K562 (cell line): Measurements from ENCODE around the gene DBNDD2. TPM values are rescaled to one million over a fixed set of nuclear protein-coding genes. Genes with fewer than 3 reads are reported as not detected.

ENCODE experiments used
- ATAC-seq: fragments of 200-7000 bp; cut with Tn5 transposase; 3 replicates; pipeline ENCODE4 v1.9.1; 2020; ENCODE audit warnings: moderate library complexity
- BruUV-seq: library from RNA; stranded (reverse); fragments of 400-500 nt; replicated peaks from 2 replicates; lab custom pipeline; 2021; lab: Mats Ljungman, UMichigan
- CTCF ChIA-PET: fragments of 300-600 bp; formaldehyde crosslinking; extraction: SDS; loops from one replicate; lab custom pipeline; 2021; ENCODE audit warnings: low intra/inter-chr PET ratio; lab: Yijun Ruan, JAX
- POLR2A ChIA-PET: fragments of 300-600, 350-650 bp; sonication (Branson Sonifier 250); formaldehyde crosslinking; extraction: SDS; loops from one replicate; lab custom pipeline; 2021; ENCODE audit warnings: antibody characterized with exemption, inconsistent platforms; lab: Yijun Ruan, JAX
- DNase-seq, 4 experiments: peaks; one replicate each; pipeline versions ENCODE4 v3.0.0 to v3.0.0-alpha.2; 2011 to 2018; ENCODE audit warnings: low spot score in 3 of 4, mixed read lengths in 3 of 4; ENCODE audit errors: extremely low read depth in 1 of 4
- FAIRE-seq: peaks from 2 replicates; lab custom pipeline; 2011; peaks lifted over from hg19 to GRCh38; lab: Jason Lieb, UNC
- H2AFZ ChIP-seq: 2 replicates; pipeline ENCODE4 v1.6.0; 2011; ENCODE audit warnings: low read depth, low read length, control low read depth, inconsistent platforms
- H3K27ac ChIP-seq: fragments of 200-600 bp; 3 replicates; pipeline ENCODE4 v1.8.0; 2011; ENCODE audit warnings: low read depth, mild to moderate bottlenecking, control low read depth, inconsistent platforms, low read length, moderate library complexity, mixed read lengths; ENCODE audit errors: extremely low read depth
- H3K27me3 ChIP-seq, 2 experiments: fragments of 300-600 bp in 1 of 2; 2 replicates in 1 of 2; 3 replicates in 1 of 2; pipeline versions ENCODE4 v1.6.0 to v1.8.0; 2011; ENCODE audit warnings: inconsistent platforms in 2 of 2, low read length in 2 of 2, mild to moderate bottlenecking in 1 of 2, mixed read lengths in 1 of 2, moderate library complexity in 1 of 2; ENCODE audit not compliant: control insufficient read depth in 2 of 2, insufficient read depth in 2 of 2
- H3K36me3 ChIP-seq: fragments of 300-600 bp; 3 replicates; pipeline ENCODE4 v1.8.0; 2011; ENCODE audit warnings: mild to moderate bottlenecking, low read length, inconsistent platforms; ENCODE audit not compliant: control insufficient read depth, insufficient read depth
- H3K4me1 ChIP-seq, 2 experiments: fragments of 200-600 bp in 1 of 2; replicated peaks in 1 of 2; 2 replicates in 1 of 2; 3 replicates in 1 of 2; pipeline versions ENCODE4 v1.5.1 to v1.8.0; 2011; ENCODE audit warnings: inconsistent platforms in 2 of 2, low read length in 2 of 2, mild to moderate bottlenecking in 1 of 2, mixed read lengths in 1 of 2, moderate library complexity in 1 of 2; ENCODE audit not compliant: control insufficient read depth in 2 of 2, insufficient read depth in 2 of 2
- H3K4me2 ChIP-seq: 2 replicates; pipeline ENCODE4 v1.6.1; 2011; ENCODE audit warnings: low read length, control low read depth, inconsistent platforms, mixed read lengths; ENCODE audit not compliant: insufficient read depth
- H3K4me3 ChIP-seq: fragments of 200-600 bp; sonication (generic), shearing (Covaris generic); 2 replicates; pipeline ENCODE4 v1.5.1; 2016; ENCODE audit warnings: control low read depth, inconsistent platforms
- H3K79me2 ChIP-seq: fragments of 200-600 bp; 3 replicates; pipeline ENCODE4 v1.8.0; 2011; ENCODE audit warnings: low read length, inconsistent platforms; ENCODE audit not compliant: control insufficient read depth, insufficient read depth
- H3K9ac ChIP-seq, 2 experiments: 2 replicates each; pipeline versions ENCODE4 v1.6.0 to v1.6.1; 2011; ENCODE audit warnings: low read depth in 2 of 2, low read length in 2 of 2, control low read depth in 1 of 2, inconsistent platforms in 1 of 2, mild to moderate bottlenecking in 1 of 2, mixed read lengths in 1 of 2; ENCODE audit not compliant: insufficient read depth in 1 of 2
- H3K9me1 ChIP-seq: one replicate; pipeline ENCODE4 v1.6.0; 2011; ENCODE audit warnings: inconsistent platforms, mild to moderate bottlenecking, low read length, moderate library complexity; ENCODE audit not compliant: control insufficient read depth, insufficient read depth
- H3K9me3 ChIP-seq: replicated peaks from 2 replicates; pipeline ENCODE4 v1.5.1; 2011; ENCODE audit warnings: low read depth, low read length, inconsistent platforms; ENCODE audit not compliant: control insufficient read depth, insufficient read depth
- H4K20me1 ChIP-seq: replicated peaks from 2 replicates; pipeline ENCODE4 v1.6.1; 2011; ENCODE audit warnings: low read length, inconsistent platforms, mixed read lengths; ENCODE audit not compliant: control insufficient read depth, insufficient read depth
- ADNP ChIP-seq: fragments of 200-800 bp; sonication (Bioruptor generic); IDR thresholded peaks from 2 replicates; pipeline ENCODE4 v1.6.1; 2016; ENCODE audit warnings: missing genetic modification characterization, missing compliant biosample characterization
- C11orf30 ChIP-seq: fragments of 450-650 bp; IDR thresholded peaks from 2 replicates; pipeline ENCODE4 v1.6.1; 2016; ENCODE audit warnings: low read depth, mild to moderate bottlenecking
- CREM ChIP-seq: IDR thresholded peaks from 2 replicates; pipeline ENCODE4 v1.6.1; 2014; ENCODE audit warnings: antibody characterized with exemption, low read depth
- ERF ChIP-seq: fragments of 450-650 bp; formaldehyde crosslinking; IDR thresholded peaks from 2 replicates; pipeline ENCODE4 v1.4.0; 2020; ENCODE audit warnings: mild to moderate bottlenecking, mixed read lengths
- HDAC6 ChIP-seq: IDR thresholded peaks from 2 replicates; pipeline ENCODE4 v1.6.1; 2012; ENCODE audit warnings: low read depth, mild to moderate bottlenecking, control low read depth, inconsistent platforms, low read length, moderate library complexity
- MAFG ChIP-seq: fragments of 450-650 bp; conservative IDR thresholded peaks from 2 replicates; pipeline ENCODE4 v1.6.1; 2016; ENCODE audit warnings: missing genetic modification characterization, missing compliant biosample characterization
- NRF1 ChIP-seq, 2 experiments: fragments of 450-650 bp; IDR thresholded peaks in 1 of 2; conservative IDR thresholded peaks in 1 of 2; 2 replicates each; pipeline ENCODE4 v1.6.1; 2014; ENCODE audit warnings: mild to moderate bottlenecking in 2 of 2
- PHB2 ChIP-seq: fragments of 450-650 bp; IDR thresholded peaks from 2 replicates; pipeline ENCODE4 v1.6.1; 2017; ENCODE audit warnings: low read depth
- PPARD ChIP-seq: fragments of 250-450 bp; sonication (Bioruptor Pico); IDR thresholded peaks from 2 replicates; pipeline ENCODE4 v1.8.0; 2022; ENCODE audit warnings: inconsistent platforms, mild to moderate bottlenecking, moderate library complexity
- U2AF2 ChIP-seq: fragments of 200-400 bp; formaldehyde crosslinking; optimal IDR thresholded peaks from 2 replicates; pipeline ENCODE3; 2017; ENCODE audit warnings: low read depth, mild to moderate bottlenecking, low read length
- ZC3H11A ChIP-seq: IDR thresholded peaks from 2 replicates; pipeline ENCODE4 v1.6.1; 2012; ENCODE audit warnings: low read depth, low read length, improper control_type of control experiment
- ZKSCAN1 ChIP-seq: fragments of 150-350 bp; IDR thresholded peaks from 2 replicates; pipeline ENCODE4 v1.6.1; 2016; ENCODE audit warnings: low read depth, low read length
- WGBS: fragments of 100-300 bp; shearing (Covaris generic); methylation state at CpG from one replicate; pipeline ENCODE4 v1.1.6; 2016; ENCODE audit warnings: low coverage, mixed read lengths; ENCODE audit not compliant: insufficient coverage; ENCODE audit errors: missing lambda C conversion rate; 5-methylcytosine and 5-hydroxymethylcytosine counted together
- in situ Hi-C: fragments of 300-500 bp; cut with MboI; formaldehyde crosslinking; loops from 4 replicates; pipeline ENCODE4 v1.15.0; 2018; ENCODE audit warnings: inconsistent platforms, mixed read lengths
- intact Hi-C: fragments of 100-400 bp; cut with micrococcal nuclease; formaldehyde crosslinking; loops from 2 replicates; pipeline ENCODE4 v1.14.2; 2022
- polyA plus RNA-seq, 8 experiments: library from polyadenylated mRNA; depleted of rRNA in 4 of 8; stranded (reverse) in 5 of 8; unstranded in 3 of 8; fragments of >200 nt; fragmentation: Nextera tagmentation in 2 of 8; fragmentation: Illumina TruSeq in 1 of 8; extraction: Ambion mirVana in 2 of 8; extraction: Trizol in 1 of 8; gene quantifications; 2 replicates each; pipeline versions ENCODE4 v1.2.1 to v1.2.3, GENCODE V29; 2011 to 2014; ENCODE audit warnings: inconsistent platforms in 1 of 8, missing spikeins in 1 of 8
- total RNA-seq, 7 experiments: library from RNA; depleted of rRNA in 6 of 7; stranded (reverse); fragments of >200 nt in 6 of 7; fragmentation: Illumina TruSeq in 2 of 7; extraction: Trizol in 2 of 7; gene quantifications; 2 replicates each; pipeline versions ENCODE4 v1.2.1 to v1.2.3, GENCODE V29; 2011 to 2021; ENCODE audit warnings: low replicate concordance in 1 of 7
- TF ChIP-seq, protein P1 (sequence below): sonication (generic); formaldehyde crosslinking; IDR thresholded peaks from 2 replicates; pipeline ENCODE4 v1.8.0; 2023; ENCODE audit warnings: mild to moderate bottlenecking, missing genetic modification reagents
- TF ChIP-seq, protein P2 (sequence below): fragments of 450-650 bp; conservative IDR thresholded peaks from 2 replicates; pipeline ENCODE4 v1.6.1; 2016; ENCODE audit warnings: missing genetic modification characterization, low read depth, mild to moderate bottlenecking, control low read depth, missing compliant biosample characterization
- TF ChIP-seq, protein P3 (sequence below): fragments of 450-650 bp; IDR thresholded peaks from 2 replicates; pipeline ENCODE4 v1.6.1; 2017; ENCODE audit warnings: antibody characterized with exemption
- TF ChIP-seq, protein P4 (sequence below): fragments of 450-650 bp; IDR thresholded peaks from 2 replicates; pipeline ENCODE4 v1.6.1; 2016; ENCODE audit warnings: antibody characterized with exemption

DBNDD2 gene
- total and polyA plus RNA-seq, 9 of the 15 experiments (the other 6 are each of a cell fraction or from before 2014, with no cell fraction given) = 12.8 to 64.0 (median 35.8) TPM

DNA sequence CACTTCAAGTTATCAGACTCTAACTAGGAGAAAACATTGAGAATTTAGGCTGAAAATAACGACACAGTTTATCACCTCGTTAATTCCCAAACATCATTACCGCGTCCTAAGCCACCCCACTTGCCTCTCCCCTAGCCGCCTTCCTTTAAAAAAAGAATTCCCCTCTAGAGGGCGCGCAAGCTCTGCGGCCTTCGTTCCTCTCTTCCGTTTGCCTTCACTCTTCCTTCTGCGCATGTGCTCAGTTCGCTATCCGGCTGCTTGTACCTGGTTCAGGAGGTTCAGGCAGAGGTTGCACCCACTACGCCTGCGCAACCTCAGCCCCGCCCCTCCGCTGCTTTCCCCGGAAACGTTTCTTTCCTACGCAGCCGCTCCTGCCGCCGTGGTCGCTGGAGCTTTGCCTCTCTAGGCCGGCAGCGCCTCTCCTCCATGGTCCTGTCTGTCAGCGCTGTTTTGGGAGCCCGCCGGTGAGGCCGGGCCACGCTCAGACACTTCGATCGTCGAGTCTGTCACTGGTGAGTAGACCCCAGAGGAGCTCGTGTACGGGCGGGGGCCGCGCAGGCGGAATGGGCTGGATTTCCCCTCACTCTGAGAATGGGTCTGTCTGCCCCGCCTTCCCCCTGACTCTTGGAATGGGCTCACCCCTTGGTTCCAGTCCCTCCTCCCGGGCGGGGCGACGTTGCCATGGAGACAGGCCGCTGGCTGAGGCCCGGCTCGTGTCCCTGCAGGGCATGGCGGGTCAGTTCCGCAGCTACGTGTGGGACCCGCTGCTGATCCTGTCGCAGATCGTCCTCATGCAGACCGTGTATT is 45.1 kb upstream of the DBNDD2 start, which contains the start of gene SYS1:
TSS of gene SYS1 (plus strand) at position 353 of the 807 bp plus-strand sequence. CDS start at position 729, 376 bp downstream.
- under 1% methylated on average over 55 of the region's 55 CpGs for WGBS
- ATAC-seq = peak; percentile 97
- CTCF ChIA-PET = interaction anchor here (0.7 to 2.3 kb wide), 4 partner anchors 74 to 408 kb away, joined by 3 to 12 read pairs (median 4); no protein-coding TSS in a partner anchor
- TF ChIP-seq, protein P1, sequence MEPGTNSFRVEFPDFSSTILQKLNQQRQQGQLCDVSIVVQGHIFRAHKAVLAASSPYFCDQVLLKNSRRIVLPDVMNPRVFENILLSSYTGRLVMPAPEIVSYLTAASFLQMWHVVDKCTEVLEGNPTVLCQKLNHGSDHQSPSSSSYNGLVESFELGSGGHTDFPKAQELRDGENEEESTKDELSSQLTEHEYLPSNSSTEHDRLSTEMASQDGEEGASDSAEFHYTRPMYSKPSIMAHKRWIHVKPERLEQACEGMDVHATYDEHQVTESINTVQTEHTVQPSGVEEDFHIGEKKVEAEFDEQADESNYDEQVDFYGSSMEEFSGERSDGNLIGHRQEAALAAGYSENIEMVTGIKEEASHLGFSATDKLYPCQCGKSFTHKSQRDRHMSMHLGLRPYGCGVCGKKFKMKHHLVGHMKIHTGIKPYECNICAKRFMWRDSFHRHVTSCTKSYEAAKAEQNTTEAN (CRISPR knock-in tag) = 0 out of 2 replicates have a peak, but pooled peaks have one; percentile 2
- TF ChIP-seq U2AF2 (no peak), MAFG (tag) (no peak), ZC3H11A (no peak), NRF1 (conservative IDR thresholded peaks at IDR 0.05 in 1 of 2, IDR thresholded peaks at IDR 0.05 in 1 of 2) (peak; percentile 100), HDAC6 (no peak), C11orf30 (peak; percentile 69), CREM (peak; percentile 70), ADNP (tag) (no peak), ZKSCAN1 (0 out of 2 replicates have a peak, but pooled peaks have one; percentile 8), ERF (CRISPR knock-in tag) (no peak), PHB2 (no peak), PPARD (no peak)
- TF ChIP-seq, protein P2, sequence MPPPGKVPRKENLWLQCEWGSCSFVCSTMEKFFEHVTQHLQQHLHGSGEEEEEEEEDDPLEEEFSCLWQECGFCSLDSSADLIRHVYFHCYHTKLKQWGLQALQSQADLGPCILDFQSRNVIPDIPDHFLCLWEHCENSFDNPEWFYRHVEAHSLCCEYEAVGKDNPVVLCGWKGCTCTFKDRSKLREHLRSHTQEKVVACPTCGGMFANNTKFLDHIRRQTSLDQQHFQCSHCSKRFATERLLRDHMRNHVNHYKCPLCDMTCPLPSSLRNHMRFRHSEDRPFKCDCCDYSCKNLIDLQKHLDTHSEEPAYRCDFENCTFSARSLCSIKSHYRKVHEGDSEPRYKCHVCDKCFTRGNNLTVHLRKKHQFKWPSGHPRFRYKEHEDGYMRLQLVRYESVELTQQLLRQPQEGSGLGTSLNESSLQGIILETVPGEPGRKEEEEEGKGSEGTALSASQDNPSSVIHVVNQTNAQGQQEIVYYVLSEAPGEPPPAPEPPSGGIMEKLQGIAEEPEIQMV = no peak
- TF ChIP-seq, protein P3, sequence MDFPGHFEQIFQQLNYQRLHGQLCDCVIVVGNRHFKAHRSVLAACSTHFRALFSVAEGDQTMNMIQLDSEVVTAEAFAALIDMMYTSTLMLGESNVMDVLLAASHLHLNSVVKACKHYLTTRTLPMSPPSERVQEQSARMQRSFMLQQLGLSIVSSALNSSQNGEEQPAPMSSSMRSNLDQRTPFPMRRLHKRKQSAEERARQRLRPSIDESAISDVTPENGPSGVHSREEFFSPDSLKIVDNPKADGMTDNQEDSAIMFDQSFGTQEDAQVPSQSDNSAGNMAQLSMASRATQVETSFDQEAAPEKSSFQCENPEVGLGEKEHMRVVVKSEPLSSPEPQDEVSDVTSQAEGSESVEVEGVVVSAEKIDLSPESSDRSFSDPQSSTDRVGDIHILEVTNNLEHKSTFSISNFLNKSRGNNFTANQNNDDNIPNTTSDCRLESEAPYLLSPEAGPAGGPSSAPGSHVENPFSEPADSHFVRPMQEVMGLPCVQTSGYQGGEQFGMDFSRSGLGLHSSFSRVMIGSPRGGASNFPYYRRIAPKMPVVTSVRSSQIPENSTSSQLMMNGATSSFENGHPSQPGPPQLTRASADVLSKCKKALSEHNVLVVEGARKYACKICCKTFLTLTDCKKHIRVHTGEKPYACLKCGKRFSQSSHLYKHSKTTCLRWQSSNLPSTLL = no peak
- TF ChIP-seq, protein P4, sequence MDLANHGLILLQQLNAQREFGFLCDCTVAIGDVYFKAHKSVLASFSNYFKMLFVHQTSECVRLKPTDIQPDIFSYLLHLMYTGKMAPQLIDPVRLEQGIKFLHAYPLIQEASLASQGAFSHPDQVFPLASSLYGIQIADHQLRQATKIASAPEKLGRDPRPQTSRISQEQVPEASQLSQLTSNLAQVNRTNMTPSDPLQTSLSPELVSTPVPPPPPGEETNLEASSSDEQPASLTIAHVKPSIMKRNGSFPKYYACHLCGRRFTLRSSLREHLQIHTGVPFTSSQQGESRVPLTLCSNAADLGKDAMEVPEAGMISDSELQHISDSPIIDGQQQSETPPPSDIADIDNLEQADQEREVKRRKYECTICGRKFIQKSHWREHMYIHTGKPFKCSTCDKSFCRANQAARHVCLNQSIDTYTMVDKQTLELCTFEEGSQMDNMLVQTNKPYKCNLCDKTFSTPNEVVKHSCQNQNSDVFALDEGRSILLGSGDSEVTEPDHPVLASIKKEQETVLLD = peak; percentile 99

More for the DNA sequence above, 45.1 kb upstream of the DBNDD2 start, which contains the start of gene SYS1:
- Histone ChIP-seq H3K9me1 (no peaks in the 10 kb centered on the region), H3K27ac (peak within 1 kb of the TSS; percentile 98), H3K4me1 (peaks cover 11 to 24% of the 10 kb centered on the region in 2 experiments), H3K9me3 (no peaks in the 10 kb centered on the region), H3K27me3 (no peaks in the 10 kb centered on the region), H4K20me1 (no peaks in the 10 kb centered on the region), H3K79me2 (peaks cover 20% of the 10 kb centered on the region), H3K4me2 (peak within 1 kb of the TSS; percentile 98), H3K36me3 (peaks cover 31% of the 10 kb centered on the region), H3K4me3 (peak within 1 kb of the TSS; percentile 81), H2AFZ (peak within 1 kb of the TSS; percentile 100), H3K9ac (peak within 1 kb of the TSS; percentile 96 to 98)
- DNase-seq (peak; percentile 96 to 98 (median 96)), FAIRE-seq (peak; percentile 100)
- BruUV-seq = no TSS peak
- in situ Hi-C loops = no loop called here
- POLR2A ChIA-PET = interaction anchor here (0.7 to 2.5 kb wide), 21 partner anchors 9 to 771 kb away, joined by 3 to 38 read pairs (median 3); partner anchors contain the start of genes PCIF1, SDC4 and TP53TG5
- intact Hi-C loops = loop anchor here (2.0 to 10.0 kb wide), 3 partner anchors 40 to 612 kb away; partner anchors contain the start of gene ZNF335
